GM23248 (cell line): ENCODE data around the gene IL17RE. TPM values are rescaled to one million over a fixed set of nuclear protein-coding genes. Genes with fewer than 3 reads are reported as not detected.

Experiments used
- DNase-seq: peaks from one replicate; pipeline ENCODE4 v3.0.0-alpha.2; 2015
- H2AFZ ChIP-seq: fragments of 200-600 bp; sonication (generic); 2 replicates; pipeline ENCODE4 v1.6.1; 2016; ENCODE audit warnings: antibody characterized with exemption
- H3F3A ChIP-seq: fragments of 200-600 bp; sonication (generic); 2 replicates; pipeline ENCODE4 v1.6.1; 2016; ENCODE audit warnings: mild to moderate bottlenecking, antibody characterized with exemption, mixed run types; ENCODE audit not compliant: insufficient read depth
- H3K27ac ChIP-seq: fragments of 200-600 bp; sonication (generic); 2 replicates; pipeline ENCODE4 v1.5.1; 2016; ENCODE audit warnings: mild to moderate bottlenecking
- H3K27me3 ChIP-seq: fragments of 200-600 bp; sonication (generic); replicated peaks from 2 replicates; pipeline ENCODE4 v1.6.1; 2016; ENCODE audit warnings: mild to moderate bottlenecking; ENCODE audit not compliant: insufficient read depth
- H3K36me3 ChIP-seq: fragments of 200-600 bp; sonication (generic); 2 replicates; pipeline ENCODE4 v1.6.1; 2016; ENCODE audit warnings: low read depth, mild to moderate bottlenecking
- H3K4me1 ChIP-seq: fragments of 200-600 bp; sonication (generic); 2 replicates; pipeline ENCODE4 v1.6.1; 2016; ENCODE audit warnings: mild to moderate bottlenecking; ENCODE audit not compliant: insufficient read depth
- H3K4me2 ChIP-seq: fragments of 200-600 bp; sonication (generic); one replicate; pipeline ENCODE4 v1.6.1; 2016; ENCODE audit warnings: mild to moderate bottlenecking; ENCODE audit not compliant: unreplicated experiment
- H3K4me3 ChIP-seq: fragments of 200-600 bp; sonication (generic); 2 replicates; pipeline ENCODE4 v1.5.1; 2016; ENCODE audit warnings: mild to moderate bottlenecking
- H3K79me2 ChIP-seq: fragments of 200-600 bp; sonication (generic); 2 replicates; pipeline ENCODE4 v1.6.1; 2016; ENCODE audit warnings: mild to moderate bottlenecking; ENCODE audit not compliant: insufficient read depth
- H3K9ac ChIP-seq: fragments of 200-600 bp; sonication (generic); 2 replicates; pipeline ENCODE4 v1.6.1; 2016; ENCODE audit warnings: mild to moderate bottlenecking
- H3K9me2 ChIP-seq: fragments of 200-600 bp; sonication (generic); 2 replicates; pipeline ENCODE4 v1.6.1; 2016; ENCODE audit warnings: mixed run types, mild to moderate bottlenecking, moderate library complexity; ENCODE audit not compliant: insufficient read depth
- H3K9me3 ChIP-seq: fragments of 200-600 bp; sonication (generic); one replicate; pipeline ENCODE4 v1.6.1; 2017; ENCODE audit warnings: low read depth
- H4K20me1 ChIP-seq: fragments of 200-600 bp; sonication (generic); 2 replicates; pipeline ENCODE4 v1.6.0; 2016; ENCODE audit not compliant: insufficient read depth
- EZH2 ChIP-seq: fragments of 200-600 bp; sonication (generic); IDR thresholded peaks from 2 replicates; pipeline ENCODE4 v1.6.1; 2018; ENCODE audit warnings: antibody characterized with exemption, mild to moderate bottlenecking; ENCODE audit not compliant: insufficient read depth, poor library complexity, severe bottlenecking
- EZH2phosphoT487 ChIP-seq: fragments of 200-600 bp; sonication (generic); IDR thresholded peaks from 2 replicates; pipeline ENCODE4 v1.6.1; 2018; ENCODE audit warnings: antibody characterized with exemption, moderate library complexity, mild to moderate bottlenecking, low read depth; ENCODE audit not compliant: insufficient read depth
- WGBS, 2 experiments: methylation state at CpG; one replicate each; pipeline ENCODE4 v1.1.6; 2015 to 2017; ENCODE audit warnings: low lambda C conversion rate in 2 of 2, low coverage in 1 of 2; ENCODE audit errors: missing lambda C conversion rate in 2 of 2; 5-methylcytosine and 5-hydroxymethylcytosine counted together
- in situ Hi-C: fragments of 300-500 bp; cut with MboI; formaldehyde crosslinking; loops from 2 replicates; pipeline ENCODE4 v1.15.0; 2020
- polyA plus RNA-seq: library from polyadenylated mRNA; unstranded; fragments of >200 nt; fragmentation: Nextera tagmentation; extraction: Ambion mirVana; gene quantifications from 2 replicates; pipeline ENCODE4 v1.2.1, GENCODE V29; 2016
- total RNA-seq: library from RNA; depleted of rRNA; stranded (reverse); fragments of >200 nt; shearing (Covaris generic); gene quantifications from 2 replicates; pipeline ENCODE4 v1.2.3, GENCODE V29; 2014

The IL17RE gene
- total and polyA plus RNA-seq, 2 experiments from 2014 or later = 0.24 to 5.5 TPM

GRCh38 chr3:9942934-9943690 lies 40.5 kb downstream of the IL17RE start:
- in situ Hi-C loops = no loop called here
- no peak overlapping the region for H3K27ac ChIP-seq
- H3K9me2 ChIP-seq = no peaks in the 10 kb centered on the region
- DNase-seq = no peak
- WGBS, 2 experiments = 73 to 74% methylated on average over 11 of the region's 11 CpGs
- no peaks in the 10 kb centered on the region for H3K79me2 ChIP-seq
- H3K27me3 ChIP-seq = no peaks in the 10 kb centered on the region
- TF ChIP-seq EZH2 (no peak), EZH2phosphoT487 (no peak)
- H3K4me1 ChIP-seq = no peaks in the 10 kb centered on the region
- no peak overlapping the region for H3K4me2 ChIP-seq
- no peak overlapping the region for H3K9ac ChIP-seq
- no peaks in the 10 kb centered on the region for H3K36me3 ChIP-seq
- H4K20me1 ChIP-seq = no peaks in the 10 kb centered on the region
- H3K4me3 ChIP-seq = no peak overlapping the region
- no peaks in the 10 kb centered on the region for H3K9me3 ChIP-seq
- no peaks in the 10 kb centered on the region; the same call in 1 of the 2 replicates for H3F3A ChIP-seq
- H2AFZ ChIP-seq = no peak overlapping the region

- Histone ChIP-seq H3K9me2 (no peaks in the 10 kb centered on the region), H3K27me3 (no peaks in the 10 kb centered on the region), H3F3A (no peaks in the 10 kb centered on the region; the same call in 1 of the 2 replicates), H3K9me3 (no peaks in the 10 kb centered on the region), H3K79me2 (no peaks in the 10 kb centered on the region), H3K4me3 (no peak overlapping the region), H3K4me1 (no peaks in the 10 kb centered on the region), H3K9ac (no peak overlapping the region), H3K36me3 (no peaks in the 10 kb centered on the region), H4K20me1 (no peaks in the 10 kb centered on the region), H3K27ac (no peak overlapping the region), H3K4me2 (no peak overlapping the region), H2AFZ (no peak overlapping the region)
- TF ChIP-seq EZH2 (no peak), EZH2phosphoT487 (no peak)
- no peak for DNase-seq
- 92 to 93% methylated on average over 11 of the region's 11 CpGs for WGBS, 2 experiments
- in situ Hi-C loops = no loop called here
Measured at GRCh38 chr3:9944271-9944670, 41.6 kb downstream of the IL17RE start.

GRCh38 chr3:9945358-9945757 lies 42.7 kb downstream of the IL17RE start:
- peak overlapping the region; percentile 87 for H3K4me2 ChIP-seq
- in situ Hi-C loops = no loop called here
- 48 to 59% methylated on average over 10 of the region's 10 CpGs for WGBS, 2 experiments

GRCh38 chr3:9946112-9947024 lies 43.7 kb downstream of the IL17RE start:
- Histone ChIP-seq H3K4me3 (peak overlapping the region; percentile 67), H3F3A (no peaks in the 10 kb centered on the region; the same call in 1 of the 2 replicates), H3K79me2 (no peaks in the 10 kb centered on the region), H3K9me2 (no peaks in the 10 kb centered on the region), H3K27ac (peak overlapping the region; percentile 34), H3K4me1 (no peaks in the 10 kb centered on the region), H3K27me3 (no peaks in the 10 kb centered on the region), H4K20me1 (no peaks in the 10 kb centered on the region), H3K4me2 (peak overlapping the region; percentile 87), H3K9me3 (no peaks in the 10 kb centered on the region), H3K36me3 (no peaks in the 10 kb centered on the region), H3K9ac (peak overlapping the region; percentile 71), H2AFZ (peak overlapping the region; percentile 73)
- TF ChIP-seq EZH2phosphoT487 (no peak), EZH2 (no peak)
- DNase-seq = peak; percentile 97
- in situ Hi-C loops = no loop called here
- 1 to 3% methylated on average over 87 to 88 of the region's 90 CpGs for WGBS, 2 experiments

More at GRCh38 chr3:9945358-9945757, 42.7 kb downstream of the IL17RE start:
- Histone ChIP-seq H2AFZ (no peak overlapping the region), H3K4me3 (peak overlapping the region; percentile 67; the same call in 1 of the 2 replicates), H3K27ac (no peak overlapping the region), H3K9ac (no peak overlapping the region), H3K27me3 (no peaks in the 10 kb centered on the region), H4K20me1 (no peaks in the 10 kb centered on the region), H3K4me1 (no peaks in the 10 kb centered on the region), H3K9me2 (no peaks in the 10 kb centered on the region), H3K9me3 (no peaks in the 10 kb centered on the region), H3K79me2 (no peaks in the 10 kb centered on the region), H3F3A (no peaks in the 10 kb centered on the region; the same call in 1 of the 2 replicates), H3K36me3 (no peaks in the 10 kb centered on the region)
- peak; percentile 28 for DNase-seq
- TF ChIP-seq EZH2 = no peak
- no peak for TF ChIP-seq EZH2phosphoT487
